HepG2 (cell line): ENCODE results near the gene DNAJB5. TPM values are rescaled to one million over a fixed set of nuclear protein-coding genes. Genes with fewer than 3 reads are reported as not detected.
A peak's percentile ranks its signal among the peaks of the same experiment; 100 is the strongest.

Experiments used
- ATAC-seq: fragments of 200-7000 bp; cut with Tn5 transposase; 3 replicates; pipeline ENCODE4 v1.9.1; 2020; ENCODE audit warnings: mild to moderate bottlenecking, moderate library complexity
- BruUV-seq: library from RNA; stranded (reverse); fragments of 400-500 nt; replicated peaks from 2 replicates; lab custom pipeline; 2021; lab: Mats Ljungman, UMichigan
- CTCF ChIA-PET: fragments of 300-600 bp; formaldehyde crosslinking; extraction: SDS; loops from one replicate; lab custom pipeline; 2021; ENCODE audit warnings: low total read pairs, inconsistent platforms, low intra/inter-chr PET ratio; lab: Yijun Ruan, JAX
- POLR2A ChIA-PET: fragments of 350-600 bp; sonication (Branson Sonifier 250); formaldehyde crosslinking; loops from one replicate; lab custom pipeline; 2020; ENCODE audit warnings: antibody characterized with exemption, inconsistent platforms; lab: Yijun Ruan, JAX
- DNase-seq: peaks from one replicate; pipeline ENCODE4 v3.0.0-alpha.2; 2015; ENCODE audit warnings: low spot score
- FAIRE-seq: peaks from 3 replicates; lab custom pipeline; 2011; peaks lifted over from hg19 to GRCh38; lab: Jason Lieb, UNC
- H2AFZ ChIP-seq: one replicate; pipeline ENCODE4 v1.6.1; 2011; ENCODE audit warnings: low read length, inconsistent platforms
- H3K27ac ChIP-seq: fragments of 300-600 bp; 3 replicates; pipeline ENCODE4 v1.8.0; 2011; ENCODE audit warnings: mixed run types, mild to moderate bottlenecking, mixed read lengths, low read length, inconsistent platforms; ENCODE audit not compliant: insufficient read depth; ENCODE audit errors: extremely low read length
- H3K27me3 ChIP-seq, 2 experiments: fragments of 200-600 bp in 1 of 2; 2 replicates in 1 of 2; 3 replicates in 1 of 2; pipeline versions ENCODE4 v1.6.0 to v1.8.0; 2011; ENCODE audit warnings: low read length in 2 of 2, mild to moderate bottlenecking in 2 of 2, moderate library complexity in 2 of 2, inconsistent platforms in 1 of 2; ENCODE audit not compliant: insufficient read depth in 2 of 2, control insufficient read depth in 1 of 2
- H3K36me3 ChIP-seq, 2 experiments: fragments of 200-600 bp in 1 of 2; replicated peaks in 1 of 2; 2 replicates in 1 of 2; 3 replicates in 1 of 2; pipeline versions ENCODE4 v1.5.1 to v1.8.0; 2011; ENCODE audit warnings: low read length in 2 of 2, inconsistent platforms in 1 of 2; ENCODE audit not compliant: insufficient read depth in 2 of 2, control insufficient read depth in 1 of 2
- H3K4me1 ChIP-seq: 2 replicates; pipeline ENCODE4 v1.5.1; 2012; ENCODE audit warnings: low read length, inconsistent platforms; ENCODE audit not compliant: insufficient read depth
- H3K4me2 ChIP-seq: 2 replicates; pipeline ENCODE4 v1.6.0; 2011; ENCODE audit warnings: low read depth, low read length, inconsistent platforms
- H3K4me3 ChIP-seq, 3 experiments: fragments of 200-600 bp in 1 of 3; sonication (generic), shearing (Covaris generic) in 1 of 3; replicated peaks in 1 of 3; 2 replicates each; pipeline ENCODE4 v1.5.1; 2011 to 2016; ENCODE audit warnings: low read length in 3 of 3, inconsistent platforms in 2 of 3, low read depth in 2 of 3, mild to moderate bottlenecking in 2 of 3, control low read depth in 1 of 3, mixed read lengths in 1 of 3; ENCODE audit not compliant: insufficient read depth in 1 of 3
- H3K79me2 ChIP-seq: one replicate; pipeline ENCODE4 v1.6.1; 2011; ENCODE audit warnings: low read length, inconsistent platforms; ENCODE audit not compliant: insufficient read depth
- H3K9ac ChIP-seq: 2 replicates; pipeline ENCODE4 v1.6.0; 2011; ENCODE audit warnings: mild to moderate bottlenecking, low read depth, low read length, inconsistent platforms; ENCODE audit not compliant: insufficient read depth
- H3K9me3 ChIP-seq: 2 replicates; pipeline ENCODE4 v1.5.1; 2012; ENCODE audit warnings: mild to moderate bottlenecking, low read length
- H4K20me1 ChIP-seq: 2 replicates; pipeline ENCODE4 v1.6.0; 2011; ENCODE audit warnings: inconsistent platforms, mild to moderate bottlenecking, low read length, moderate library complexity; ENCODE audit not compliant: insufficient read depth
- ATF7 ChIP-seq, 2 experiments: fragments of 450-650 bp in 1 of 2; sonication (generic) in 1 of 2; formaldehyde crosslinking in 1 of 2; IDR thresholded peaks; 2 replicates each; pipeline versions ENCODE4 v1.4.0 to v1.6.1; 2016 to 2020; ENCODE audit warnings: antibody characterized with exemption in 1 of 2, mild to moderate bottlenecking in 1 of 2, missing genetic modification reagents in 1 of 2
- HNF4G ChIP-seq, 2 experiments: sonication (generic) in 1 of 2; formaldehyde crosslinking in 1 of 2; IDR thresholded peaks; 2 replicates each; pipeline versions ENCODE4 v1.4.0 to v1.6.1; 2011 to 2020; ENCODE audit warnings: borderline replicate concordance in 2 of 2, low read depth in 2 of 2, mild to moderate bottlenecking in 2 of 2, low read length in 1 of 2, missing genetic modification reagents in 1 of 2, moderate library complexity in 1 of 2
- MAFF ChIP-seq: IDR thresholded peaks from 2 replicates; pipeline ENCODE4 v1.6.1; 2011; ENCODE audit warnings: low read depth, low read length, improper control_type of control experiment
- MAFK ChIP-seq, 2 experiments: IDR thresholded peaks in 1 of 2; conservative IDR thresholded peaks in 1 of 2; 2 replicates each; pipeline ENCODE4 v1.6.1; 2011; ENCODE audit warnings: improper control_type of control experiment in 2 of 2, low read length in 2 of 2
- MATR3 ChIP-seq: sonication (generic); formaldehyde crosslinking; IDR thresholded peaks from 2 replicates; pipeline ENCODE4 v1.4.0; 2020; ENCODE audit warnings: missing genetic modification reagents
- MTA1 ChIP-seq: sonication (generic); formaldehyde crosslinking; IDR thresholded peaks from 2 replicates; pipeline ENCODE4 v1.4.0; 2020; ENCODE audit warnings: missing genetic modification reagents, mild to moderate bottlenecking, borderline replicate concordance
- ZC3H4 ChIP-seq: sonication (generic); formaldehyde crosslinking; IDR thresholded peaks from 2 replicates; pipeline ENCODE4 v1.4.0; 2020; ENCODE audit warnings: missing genetic modification reagents, borderline replicate concordance
- ZFX ChIP-seq: sonication (generic); formaldehyde crosslinking; IDR thresholded peaks from 2 replicates; pipeline ENCODE4 v1.4.0; 2020; ENCODE audit warnings: mild to moderate bottlenecking, low read depth, missing genetic modification reagents, moderate library complexity
- ZNF30 ChIP-seq: sonication (generic); formaldehyde crosslinking; IDR thresholded peaks from 2 replicates; pipeline ENCODE4 v1.5.0; 2020; ENCODE audit warnings: mild to moderate bottlenecking, missing genetic modification reagents
- ZNF644 ChIP-seq: IDR thresholded peaks from 2 replicates; pipeline ENCODE4 v1.6.1; 2016; ENCODE audit warnings: low read depth
- ZNF768 ChIP-seq: sonication (generic); formaldehyde crosslinking; IDR thresholded peaks from 2 replicates; pipeline ENCODE4 v1.4.0; 2020; ENCODE audit warnings: missing genetic modification reagents
- WGBS: methylation state at CpG from one replicate; pipeline ENCODE4 v1.1.6; 2017; ENCODE audit warnings: low lambda C conversion rate; 5-methylcytosine and 5-hydroxymethylcytosine counted together
- in situ Hi-C: cut with HindIII; loops from 2 replicates; pipeline ENCODE4 v1.10.0; 2017; ENCODE audit warnings: low pct_unique_long_range_greater_than_20kb; ENCODE audit not compliant: extremely low pct_ligation_motif_present
- intact Hi-C: fragments of 100-400 bp; cut with micrococcal nuclease; formaldehyde crosslinking; loops from one replicate; pipeline ENCODE4 v1.10.0; 2022; ENCODE audit not compliant: unreplicated experiment
- polyA plus RNA-seq, 8 experiments: library from polyadenylated mRNA; depleted of rRNA in 3 of 8; stranded (reverse) in 7 of 8; unstranded in 1 of 8; fragments of >200 nt; fragmentation: Illumina TruSeq in 4 of 8; extraction: Trizol in 4 of 8; gene quantifications; 2 replicates each; pipeline versions ENCODE4 v1.2.1 to v1.2.3, GENCODE V29; 2011 to 2016; ENCODE audit warnings: low read depth in 4 of 8, missing spikeins in 1 of 8, mixed read lengths in 1 of 8; ENCODE audit not compliant: insufficient read depth in 1 of 8
- total RNA-seq, 5 experiments: library from RNA; depleted of rRNA; stranded (reverse); fragments of >200 nt; fragmentation: Illumina TruSeq; extraction: Trizol; gene quantifications; 2 replicates each; pipeline ENCODE4 v1.2.3, GENCODE V29; 2016; ENCODE audit warnings: low read depth in 1 of 5
- TF ChIP-seq, protein P1 (sequence below): sonication (generic); formaldehyde crosslinking; IDR thresholded peaks from 2 replicates; pipeline ENCODE4 v1.5.1; 2020; ENCODE audit warnings: mild to moderate bottlenecking, missing genetic modification reagents, moderate library complexity

The DNAJB5 gene
- total and polyA plus RNA-seq, 2 of the 13 experiments (the other 11 are each of a cell fraction or from before 2014, with no cell fraction given): 0.40 to 0.69 TPM

- ATAC-seq: peak; percentile 33
- intact Hi-C loops: no loop called here
- ChIA-PET CTCF (no interaction called here), POLR2A (no interaction called here)
- 63% methylated on average over 8 of the region's 10 CpGs for WGBS
- H3K79me2 ChIP-seq: no peaks in the 10 kb centered on the region
- no peak for FAIRE-seq
- peak overlapping the region; percentile 49 for H3K4me2 ChIP-seq
- no peak for TF ChIP-seq ZC3H4
- peak in 1 of 2 experiments; percentile 40; a peak in 1 of 4 replicates for TF ChIP-seq MAFK (conservative IDR thresholded peaks at IDR 0.05 in 1 of 2, IDR thresholded peaks at IDR 0.05 in 1 of 2; ENCODE audit: low read length in 2 of 2)
- 0 out of 2 replicates have a peak, but pooled peaks have one; percentile 12 for TF ChIP-seq ZFX
- TF ChIP-seq ZNF768 (CRISPR knock-in tag): no peak
- TF ChIP-seq MTA1 (CRISPR knock-in tag): 0 out of 2 replicates have a peak, but pooled peaks have one; percentile 40
- TF ChIP-seq ZNF644 (CRISPR knock-in tag): no peak
- 0 out of 2 replicates have a peak, but pooled peaks have one; percentile 18 for TF ChIP-seq MAFF
- peak; percentile 86 for TF ChIP-seq ATF7 (IDR thresholded peaks at IDR 0.05)
- no peak for TF ChIP-seq ATF7 (CRISPR knock-in tag; IDR thresholded peaks at IDR 0.05)
- no peaks in the 10 kb centered on the region for H3K9me3 ChIP-seq
- in situ Hi-C loops: no loop called here
- H3K36me3 ChIP-seq: no peaks in the 10 kb centered on the region
- no peak overlapping the region for H3K4me3 ChIP-seq
- BruUV-seq: no TSS peak
- H2AFZ ChIP-seq: no peak overlapping the region
- no peaks in the 10 kb centered on the region for H4K20me1 ChIP-seq
- no peak for DNase-seq
- no peak overlapping the region for H3K27ac ChIP-seq
- peaks cover 37% of the 10 kb centered on the region for H3K4me1 ChIP-seq
- no peaks in the 10 kb centered on the region for H3K27me3 ChIP-seq
- H3K9ac ChIP-seq: no peak overlapping the region
Observed at GRCh38 chr9:34996905-34997279, 7.3 kb downstream of the DNAJB5 start.

GRCh38 chr9:34997379-34997781 is 7.8 kb downstream of the DNAJB5 start:
- H3K27ac ChIP-seq: no peak overlapping the region
- H3K4me2 ChIP-seq: peak overlapping the region; percentile 49
- H2AFZ ChIP-seq: no peak overlapping the region
- peaks cover 34% of the 10 kb centered on the region for H3K4me1 ChIP-seq
- no TSS peak for BruUV-seq
- no peak for DNase-seq
- ChIA-PET CTCF (no interaction called here), POLR2A (no interaction called here)
- intact Hi-C loops (no loop called here), in situ Hi-C loops (no loop called here)
- H4K20me1 ChIP-seq: no peaks in the 10 kb centered on the region
- FAIRE-seq: no peak
- no peaks in the 10 kb centered on the region for H3K27me3 ChIP-seq
- H3K36me3 ChIP-seq: no peaks in the 10 kb centered on the region
- H3K9ac ChIP-seq: no peak overlapping the region
- H3K9me3 ChIP-seq: no peaks in the 10 kb centered on the region
- no peaks in the 10 kb centered on the region for H3K79me2 ChIP-seq
- H3K4me3 ChIP-seq: 0 out of 6 replicates have a peak overlapping the region, but pooled peaks of 1 of the 3 experiments have one; percentile 7
- peak; percentile 56 for ATAC-seq
- TF ChIP-seq ZNF30 (CRISPR knock-in tag) (no peak), MATR3 (CRISPR knock-in tag) (no peak), HNF4G (IDR thresholded peaks at IDR 0.05; ENCODE audit: borderline replicate concordance, low read depth, low read length) (0 out of 2 replicates have a peak, but pooled peaks have one; percentile 32), HNF4G (CRISPR knock-in tag; IDR thresholded peaks at IDR 0.05; ENCODE audit: borderline replicate concordance, low read depth) (no peak)
- TF ChIP-seq, protein P1, sequence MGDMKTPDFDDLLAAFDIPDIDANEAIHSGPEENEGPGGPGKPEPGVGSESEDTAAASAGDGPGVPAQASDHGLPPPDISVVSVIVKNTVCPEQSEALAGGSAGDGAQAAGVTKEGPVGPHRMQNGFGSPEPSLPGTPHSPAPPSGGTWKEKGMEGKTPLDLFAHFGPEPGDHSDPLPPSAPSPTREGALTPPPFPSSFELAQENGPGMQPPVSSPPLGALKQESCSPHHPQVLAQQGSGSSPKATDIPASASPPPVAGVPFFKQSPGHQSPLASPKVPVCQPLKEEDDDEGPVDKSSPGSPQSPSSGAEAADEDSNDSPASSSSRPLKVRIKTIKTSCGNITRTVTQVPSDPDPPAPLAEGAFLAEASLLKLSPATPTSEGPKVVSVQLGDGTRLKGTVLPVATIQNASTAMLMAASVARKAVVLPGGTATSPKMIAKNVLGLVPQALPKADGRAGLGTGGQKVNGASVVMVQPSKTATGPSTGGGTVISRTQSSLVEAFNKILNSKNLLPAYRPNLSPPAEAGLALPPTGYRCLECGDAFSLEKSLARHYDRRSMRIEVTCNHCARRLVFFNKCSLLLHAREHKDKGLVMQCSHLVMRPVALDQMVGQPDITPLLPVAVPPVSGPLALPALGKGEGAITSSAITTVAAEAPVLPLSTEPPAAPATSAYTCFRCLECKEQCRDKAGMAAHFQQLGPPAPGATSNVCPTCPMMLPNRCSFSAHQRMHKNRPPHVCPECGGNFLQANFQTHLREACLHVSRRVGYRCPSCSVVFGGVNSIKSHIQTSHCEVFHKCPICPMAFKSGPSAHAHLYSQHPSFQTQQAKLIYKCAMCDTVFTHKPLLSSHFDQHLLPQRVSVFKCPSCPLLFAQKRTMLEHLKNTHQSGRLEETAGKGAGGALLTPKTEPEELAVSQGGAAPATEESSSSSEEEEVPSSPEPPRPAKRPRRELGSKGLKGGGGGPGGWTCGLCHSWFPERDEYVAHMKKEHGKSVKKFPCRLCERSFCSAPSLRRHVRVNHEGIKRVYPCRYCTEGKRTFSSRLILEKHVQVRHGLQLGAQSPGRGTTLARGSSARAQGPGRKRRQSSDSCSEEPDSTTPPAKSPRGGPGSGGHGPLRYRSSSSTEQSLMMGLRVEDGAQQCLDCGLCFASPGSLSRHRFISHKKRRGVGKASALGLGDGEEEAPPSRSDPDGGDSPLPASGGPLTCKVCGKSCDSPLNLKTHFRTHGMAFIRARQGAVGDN (CRISPR knock-in tag): no peak
